GM12878 (cell line): ENCODE results near the gene TSEN54. TPM values are rescaled to one million over a fixed set of nuclear protein-coding genes. Genes with fewer than 3 reads are reported as not detected.

Source experiments
- ATAC-seq: fragments of 200-7000 bp; cut with Tn5 transposase; 3 replicates; pipeline ENCODE4 v1.9.1; 2020; ENCODE audit warnings: mild to moderate bottlenecking, moderate library complexity
- BruUV-seq: library from RNA; stranded (reverse); fragments of 400-500 nt; replicated peaks from 2 replicates; lab custom pipeline; 2021; lab: Mats Ljungman, UMichigan
- CTCF ChIA-PET: fragments of 300-600 bp; sonication (Branson Sonifier 250); formaldehyde crosslinking; extraction: SDS; loops from one replicate; lab custom pipeline; 2021; ENCODE audit warnings: inconsistent platforms; lab: Yijun Ruan, JAX
- POLR2A ChIA-PET: fragments of 350-600 bp; formaldehyde crosslinking; extraction: SDS; loops from one replicate; lab custom pipeline; 2021; ENCODE audit warnings: inconsistent platforms; lab: Charles Lee
- RAD21 ChIA-PET: fragments of 300-600 bp; sonication (Branson Sonifier 250); formaldehyde crosslinking; loops from one replicate; lab custom pipeline; 2023; ENCODE audit warnings: antibody characterized with exemption; ENCODE audit not compliant: unreplicated experiment; lab: Charles Lee
- SMC1A ChIA-PET: fragments of 300-600 bp; sonication (Branson Sonifier 250); formaldehyde crosslinking; loops from one replicate; lab custom pipeline; 2023; ENCODE audit not compliant: unreplicated experiment, uncharacterized antibody; lab: Charles Lee
- DNase-seq: peaks from one replicate; pipeline ENCODE4 v3.0.0-alpha.2; 2011; ENCODE audit warnings: low read depth, low spot score
- FAIRE-seq: peaks from 3 replicates; lab custom pipeline; 2011; peaks lifted over from hg19 to GRCh38; lab: Jason Lieb, UNC
- H2AFZ ChIP-seq: 2 replicates; pipeline ENCODE4 v1.6.0; 2011; ENCODE audit warnings: low read depth, low read length, control low read depth; ENCODE audit not compliant: control insufficient read depth
- H3K27ac ChIP-seq: 2 replicates; pipeline ENCODE4 v1.5.1; 2011; ENCODE audit warnings: control low read depth; ENCODE audit not compliant: control insufficient read depth, insufficient read depth
- H3K27me3 ChIP-seq, 2 experiments: replicated peaks in 1 of 2; 2 replicates each; pipeline versions ENCODE4 v1.6.0 to v1.6.1; 2011; ENCODE audit warnings: low read length in 1 of 2; ENCODE audit not compliant: control insufficient read depth in 2 of 2, insufficient read depth in 2 of 2
- H3K36me3 ChIP-seq, 2 experiments: 2 replicates each; pipeline ENCODE4 v1.5.1; 2011; ENCODE audit warnings: low read length in 1 of 2; ENCODE audit not compliant: control insufficient read depth in 2 of 2, insufficient read depth in 2 of 2
- H3K4me1 ChIP-seq: 2 replicates; pipeline ENCODE4 v1.6.1; 2011; ENCODE audit warnings: mild to moderate bottlenecking, low read length, moderate library complexity, mixed read lengths; ENCODE audit not compliant: control insufficient read depth, insufficient read depth
- H3K4me2 ChIP-seq: 2 replicates; pipeline ENCODE4 v1.6.0; 2011; ENCODE audit warnings: control low read depth; ENCODE audit not compliant: control insufficient read depth, insufficient read depth
- H3K4me3 ChIP-seq: fragments of 200-600 bp; sonication (generic); 2 replicates; pipeline ENCODE4 v1.5.1; 2016
- H3K79me2 ChIP-seq: 2 replicates; pipeline ENCODE4 v1.6.0; 2011; ENCODE audit warnings: low read length; ENCODE audit not compliant: control insufficient read depth, insufficient read depth
- H3K9ac ChIP-seq: 2 replicates; pipeline ENCODE4 v1.8.0; 2011; ENCODE audit warnings: low read length, control low read depth, mixed read lengths; ENCODE audit not compliant: control insufficient read depth, insufficient read depth
- H3K9me3 ChIP-seq: replicated peaks from 3 replicates; pipeline ENCODE4 v1.5.1; 2011; ENCODE audit warnings: mild to moderate bottlenecking, low read length; ENCODE audit not compliant: control insufficient read depth, insufficient read depth
- H4K20me1 ChIP-seq: 2 replicates; pipeline ENCODE4 v1.6.0; 2011; ENCODE audit not compliant: control insufficient read depth, insufficient read depth
- ATF7 ChIP-seq: fragments of 450-650 bp; IDR thresholded peaks from 2 replicates; pipeline ENCODE4 v1.6.1; 2016; ENCODE audit warnings: low read depth, mild to moderate bottlenecking
- CEBPB ChIP-seq, 2 experiments: fragments of 150-350 bp in 1 of 2; IDR thresholded peaks; 2 replicates each; pipeline ENCODE4 v1.6.1; 2012 to 2014; ENCODE audit warnings: low read depth in 2 of 2, low read length in 2 of 2, borderline replicate concordance in 1 of 2, inconsistent platforms in 1 of 2
- ETV6 ChIP-seq, 2 experiments: fragments of 450-650 bp in 1 of 2; IDR thresholded peaks in 1 of 2; conservative IDR thresholded peaks in 1 of 2; 2 replicates each; pipeline ENCODE4 v1.6.1; 2014; ENCODE audit warnings: antibody characterized with exemption in 1 of 2, borderline replicate concordance in 1 of 2, low read depth in 1 of 2, mild to moderate bottlenecking in 1 of 2, moderate library complexity in 1 of 2
- EZH2 ChIP-seq: IDR thresholded peaks from 2 replicates; pipeline ENCODE4 v1.6.1; 2012; ENCODE audit warnings: low read depth, mild to moderate bottlenecking, control low read depth, inconsistent platforms, low read length, borderline replicate concordance; ENCODE audit not compliant: control insufficient read depth
- FOXM1 ChIP-seq: IDR thresholded peaks from 2 replicates; pipeline ENCODE4 v1.6.1; 2012; ENCODE audit warnings: low read depth, mild to moderate bottlenecking, inconsistent platforms, low read length, moderate library complexity
- GABPA ChIP-seq: IDR thresholded peaks from 2 replicates; pipeline ENCODE4 v1.6.1; 2014; ENCODE audit warnings: antibody characterized with exemption, low read depth, mild to moderate bottlenecking, inconsistent platforms
- KAT2A ChIP-seq: conservative IDR thresholded peaks from 2 replicates; pipeline ENCODE4 v1.6.1; 2011; ENCODE audit warnings: low read depth, low read length; ENCODE audit not compliant: control insufficient read depth
- NFIC ChIP-seq: IDR thresholded peaks from 2 replicates; pipeline ENCODE4 v1.6.1; 2012; ENCODE audit warnings: low read depth, mild to moderate bottlenecking, inconsistent platforms, low read length, moderate library complexity
- PAX8 ChIP-seq: fragments of 450-650 bp; IDR thresholded peaks from 2 replicates; pipeline ENCODE4 v1.6.1; 2017; ENCODE audit warnings: mild to moderate bottlenecking, moderate library complexity
- POU2F2 ChIP-seq: IDR thresholded peaks from 3 replicates; pipeline ENCODE4 v1.6.1; 2011; ENCODE audit warnings: low read depth, mild to moderate bottlenecking, low read length, borderline replicate concordance
- SREBF1 ChIP-seq: IDR thresholded peaks from 2 replicates; pipeline ENCODE4 v1.6.1; 2012; ENCODE audit warnings: mild to moderate bottlenecking, low read length
- SREBF2 ChIP-seq: IDR thresholded peaks from 2 replicates; pipeline ENCODE4 v1.6.1; 2012; ENCODE audit warnings: mild to moderate bottlenecking, low read length
- TCF3 ChIP-seq: IDR thresholded peaks from 2 replicates; pipeline ENCODE4 v1.6.1; 2012; ENCODE audit warnings: low read depth, mild to moderate bottlenecking, low read length, borderline replicate concordance; ENCODE audit not compliant: insufficient read depth
- ZBED1 ChIP-seq: IDR thresholded peaks from 2 replicates; pipeline ENCODE4 v1.6.1; 2016; ENCODE audit warnings: borderline replicate concordance
- WGBS: methylation state at CpG from one replicate; pipeline ENCODE4 v1.1.6; 2016; ENCODE audit warnings: low lambda C conversion rate; ENCODE audit not compliant: insufficient replicate concordance, insufficient coverage; ENCODE audit errors: missing lambda C conversion rate; 5-methylcytosine and 5-hydroxymethylcytosine counted together
- in situ Hi-C: fragments of 300-500 bp; cut with MboI; formaldehyde crosslinking; loops from 9 replicates; pipeline ENCODE4 v1.14.3; 2018; ENCODE audit warnings: mixed read lengths
- intact Hi-C: fragments of 100-400 bp; cut with micrococcal nuclease; formaldehyde crosslinking; loops from one replicate; pipeline ENCODE4 v1.14.2; 2022; ENCODE audit not compliant: unreplicated experiment
- polyA plus RNA-seq, 11 experiments: library from polyadenylated mRNA; depleted of rRNA in 4 of 11; unstranded in 6 of 11; stranded (reverse) in 5 of 11; fragments of >200 nt; fragmentation: Nextera tagmentation in 4 of 11; fragmentation: Illumina TruSeq in 1 of 11; extraction: Ambion mirVana in 4 of 11; extraction: Trizol in 1 of 11; gene quantifications; 1 replicate in 1 of 11; 2 replicates in 10 of 11; pipeline versions ENCODE4 v1.2.1 to v1.2.3, GENCODE V29; 2011 to 2016; ENCODE audit warnings: inconsistent platforms in 2 of 11, missing spikeins in 2 of 11, low read depth in 1 of 11
- total RNA-seq, 4 experiments: library from RNA; depleted of rRNA in 3 of 4; stranded (reverse); fragments of >200 nt in 3 of 4; fragmentation: Illumina TruSeq in 1 of 4; extraction: Trizol in 1 of 4; gene quantifications; 2 replicates each; pipeline versions ENCODE4 v1.2.1 to v1.2.3, GENCODE V29; 2013 to 2021
- TF ChIP-seq, protein P1 (sequence below): fragments of 450-650 bp; IDR thresholded peaks from 2 replicates; pipeline ENCODE4 v1.6.1; 2016; ENCODE audit warnings: mild to moderate bottlenecking
- TF ChIP-seq, protein P2 (sequence below): IDR thresholded peaks from 2 replicates; pipeline ENCODE4 v1.6.1; 2011; ENCODE audit warnings: borderline replicate concordance, low read depth, mild to moderate bottlenecking, moderate library complexity, mixed read lengths, low read length; ENCODE audit not compliant: insufficient read depth; ENCODE audit errors: extremely low read length
- TF ChIP-seq, protein P3 (sequence below): fragments of 450-650 bp; IDR thresholded peaks from 2 replicates; pipeline ENCODE4 v1.6.1; 2017; ENCODE audit warnings: mild to moderate bottlenecking, moderate library complexity

TSEN54 gene
- total and polyA plus RNA-seq, 10 of the 15 experiments (the other 5 are each of a cell fraction or from before 2014, with no cell fraction given), result 7.1 to 48.0 (median 41.1) TPM

DNA sequence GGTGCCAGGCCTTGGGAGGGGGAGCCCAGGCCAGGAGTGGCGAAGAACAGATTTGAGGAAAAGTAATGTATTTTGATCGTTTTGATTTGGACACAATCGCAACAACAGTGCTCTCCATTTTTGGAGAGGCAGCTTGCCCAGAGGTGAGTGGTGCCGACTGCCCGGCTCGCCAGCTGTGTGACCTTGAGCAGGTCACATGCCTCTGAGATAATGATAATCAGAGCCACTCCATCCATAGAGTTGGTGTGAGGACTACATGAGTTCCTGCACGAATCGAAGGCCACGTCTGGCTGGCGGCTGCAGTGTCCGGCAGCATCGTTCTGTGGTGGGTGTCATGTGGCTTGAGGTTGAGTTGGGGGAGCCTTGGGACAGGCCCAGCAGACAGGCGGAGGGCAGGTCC, 29.9 kb downstream of the TSEN54 start:
- H3K4me2 ChIP-seq, result no peak overlapping the region
- WGBS, result 75% methylated on average over 10 of the region's 13 CpGs
- intact Hi-C loops, result no loop called here
- no peak overlapping the region for H3K4me3 ChIP-seq
- no peaks in the 10 kb centered on the region for H3K79me2 ChIP-seq
- ChIA-PET RAD21 (no interaction called here), CTCF (no interaction called here), POLR2A (no interaction called here), SMC1A (no interaction called here)
- H3K9me3 ChIP-seq, result no peaks in the 10 kb centered on the region
- no peaks in the 10 kb centered on the region for H3K4me1 ChIP-seq
- ATAC-seq, result no peak
- in situ Hi-C loops, result no loop called here
- FAIRE-seq, result no peak
- no peak overlapping the region for H3K27ac ChIP-seq
- no peaks in the 10 kb centered on the region for H3K36me3 ChIP-seq
- DNase-seq, result no peak
- H2AFZ ChIP-seq, result no peak overlapping the region
- no peak overlapping the region for H3K9ac ChIP-seq
- no peaks in the 10 kb centered on the region for H3K27me3 ChIP-seq
- no TSS peak for BruUV-seq
- no peaks in the 10 kb centered on the region for H4K20me1 ChIP-seq
- TF ChIP-seq GABPA (no peak), ZBED1 (no peak), PAX8 (no peak), KAT2A (no peak), ATF7 (no peak), TCF3 (no peak), ETV6 (conservative IDR thresholded peaks at IDR 0.05 in 1 of 2, IDR thresholded peaks at IDR 0.05 in 1 of 2; ENCODE audit: borderline replicate concordance in 1 of 2, low read depth in 1 of 2) (no peak), CEBPB (IDR thresholded peaks at IDR 0.05; ENCODE audit: borderline replicate concordance in 1 of 2, low read depth in 2 of 2, low read length in 2 of 2) (no peak), FOXM1 (no peak), NFIC (no peak), SREBF1 (no peak), SREBF2 (no peak), POU2F2 (no peak), EZH2 (no peak)
- TF ChIP-seq, protein P1, sequence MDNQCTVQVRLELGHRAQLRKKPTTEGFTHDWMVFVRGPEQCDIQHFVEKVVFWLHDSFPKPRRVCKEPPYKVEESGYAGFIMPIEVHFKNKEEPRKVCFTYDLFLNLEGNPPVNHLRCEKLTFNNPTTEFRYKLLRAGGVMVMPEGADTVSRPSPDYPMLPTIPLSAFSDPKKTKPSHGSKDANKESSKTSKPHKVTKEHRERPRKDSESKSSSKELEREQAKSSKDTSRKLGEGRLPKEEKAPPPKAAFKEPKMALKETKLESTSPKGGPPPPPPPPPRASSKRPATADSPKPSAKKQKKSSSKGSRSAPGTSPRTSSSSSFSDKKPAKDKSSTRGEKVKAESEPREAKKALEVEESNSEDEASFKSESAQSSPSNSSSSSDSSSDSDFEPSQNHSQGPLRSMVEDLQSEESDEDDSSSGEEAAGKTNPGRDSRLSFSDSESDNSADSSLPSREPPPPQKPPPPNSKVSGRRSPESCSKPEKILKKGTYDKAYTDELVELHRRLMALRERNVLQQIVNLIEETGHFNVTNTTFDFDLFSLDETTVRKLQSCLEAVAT, result no peak
- TF ChIP-seq, protein P2, sequence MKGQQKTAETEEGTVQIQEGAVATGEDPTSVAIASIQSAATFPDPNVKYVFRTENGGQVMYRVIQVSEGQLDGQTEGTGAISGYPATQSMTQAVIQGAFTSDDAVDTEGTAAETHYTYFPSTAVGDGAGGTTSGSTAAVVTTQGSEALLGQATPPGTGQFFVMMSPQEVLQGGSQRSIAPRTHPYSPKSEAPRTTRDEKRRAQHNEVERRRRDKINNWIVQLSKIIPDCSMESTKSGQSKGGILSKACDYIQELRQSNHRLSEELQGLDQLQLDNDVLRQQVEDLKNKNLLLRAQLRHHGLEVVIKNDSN, result no peak
- TF ChIP-seq, protein P3, sequence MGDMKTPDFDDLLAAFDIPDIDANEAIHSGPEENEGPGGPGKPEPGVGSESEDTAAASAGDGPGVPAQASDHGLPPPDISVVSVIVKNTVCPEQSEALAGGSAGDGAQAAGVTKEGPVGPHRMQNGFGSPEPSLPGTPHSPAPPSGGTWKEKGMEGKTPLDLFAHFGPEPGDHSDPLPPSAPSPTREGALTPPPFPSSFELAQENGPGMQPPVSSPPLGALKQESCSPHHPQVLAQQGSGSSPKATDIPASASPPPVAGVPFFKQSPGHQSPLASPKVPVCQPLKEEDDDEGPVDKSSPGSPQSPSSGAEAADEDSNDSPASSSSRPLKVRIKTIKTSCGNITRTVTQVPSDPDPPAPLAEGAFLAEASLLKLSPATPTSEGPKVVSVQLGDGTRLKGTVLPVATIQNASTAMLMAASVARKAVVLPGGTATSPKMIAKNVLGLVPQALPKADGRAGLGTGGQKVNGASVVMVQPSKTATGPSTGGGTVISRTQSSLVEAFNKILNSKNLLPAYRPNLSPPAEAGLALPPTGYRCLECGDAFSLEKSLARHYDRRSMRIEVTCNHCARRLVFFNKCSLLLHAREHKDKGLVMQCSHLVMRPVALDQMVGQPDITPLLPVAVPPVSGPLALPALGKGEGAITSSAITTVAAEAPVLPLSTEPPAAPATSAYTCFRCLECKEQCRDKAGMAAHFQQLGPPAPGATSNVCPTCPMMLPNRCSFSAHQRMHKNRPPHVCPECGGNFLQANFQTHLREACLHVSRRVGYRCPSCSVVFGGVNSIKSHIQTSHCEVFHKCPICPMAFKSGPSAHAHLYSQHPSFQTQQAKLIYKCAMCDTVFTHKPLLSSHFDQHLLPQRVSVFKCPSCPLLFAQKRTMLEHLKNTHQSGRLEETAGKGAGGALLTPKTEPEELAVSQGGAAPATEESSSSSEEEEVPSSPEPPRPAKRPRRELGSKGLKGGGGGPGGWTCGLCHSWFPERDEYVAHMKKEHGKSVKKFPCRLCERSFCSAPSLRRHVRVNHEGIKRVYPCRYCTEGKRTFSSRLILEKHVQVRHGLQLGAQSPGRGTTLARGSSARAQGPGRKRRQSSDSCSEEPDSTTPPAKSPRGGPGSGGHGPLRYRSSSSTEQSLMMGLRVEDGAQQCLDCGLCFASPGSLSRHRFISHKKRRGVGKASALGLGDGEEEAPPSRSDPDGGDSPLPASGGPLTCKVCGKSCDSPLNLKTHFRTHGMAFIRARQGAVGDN, result no peak
